Activated naive CD4-positive, alpha-beta T cell (primary cell): Measurements from ENCODE around the gene HBS1L.

ENCODE experiments used
- DNase-seq, 4 experiments: peaks; one replicate each; lab custom pipeline; 2025; lab: John Stamatoyannopoulos, UW

The HBS1L gene

GRCh38 chr6:135054569-135055498, at the start of gene HBS1L:
Gene HBS1L, minus strand, starts transcription at chr6:135054822. Its CDS starts 131 bp downstream, at chr6:135054691.
- peak; percentile 93 to 96 (median 94) for DNase-seq

GRCh38 chr6:135104199-135104598, 49.6 kb upstream of the HBS1L start:
- no peak for DNase-seq

- no peak for DNase-seq
Measured at GRCh38 chr6:135102191-135102590, 47.6 kb upstream of the HBS1L start.

GRCh38 chr6:135097172-135097571, 42.5 kb upstream of the HBS1L start:
- DNase-seq = no peak

GRCh38 chr6:135096403-135097130, 41.9 kb upstream of the HBS1L start:
- no peak for DNase-seq

GRCh38 chr6:135095716-135096115, 41.1 kb upstream of the HBS1L start:
- DNase-seq = no peak

GRCh38 chr6:135094403-135094821, 39.8 kb upstream of the HBS1L start:
- DNase-seq = no peak

- no peak for DNase-seq
Measured at GRCh38 chr6:135093578-135093977, 39.0 kb upstream of the HBS1L start.

GRCh38 chr6:135092724-135093123, 38.1 kb upstream of the HBS1L start:
- DNase-seq = no peak

GRCh38 chr6:135090819-135091218, 36.2 kb upstream of the HBS1L start:
- DNase-seq = no peak

GRCh38 chr6:135089901-135090300, 35.3 kb upstream of the HBS1L start:
- DNase-seq = no peak

- DNase-seq = no peak
Measured at GRCh38 chr6:135088818-135089809, 34.5 kb upstream of the HBS1L start.

GRCh38 chr6:135088281-135088680, 33.7 kb upstream of the HBS1L start:
- DNase-seq = no peak

- DNase-seq = peak in 1 of 4 experiments; percentile 12
Measured at GRCh38 chr6:135087803-135088202, 33.2 kb upstream of the HBS1L start.

GRCh38 chr6:135087403-135087802, 32.8 kb upstream of the HBS1L start:
- no peak for DNase-seq

GRCh38 chr6:135086414-135086764, 31.8 kb upstream of the HBS1L start:
- no peak for DNase-seq

- no peak for DNase-seq
Measured at GRCh38 chr6:135085700-135086413, 31.2 kb upstream of the HBS1L start.

- no peak for DNase-seq
Measured at GRCh38 chr6:135084916-135085269, 30.3 kb upstream of the HBS1L start.

GRCh38 chr6:135084001-135084915, 29.6 kb upstream of the HBS1L start:
- no peak for DNase-seq

- no peak for DNase-seq
Measured at GRCh38 chr6:135081966-135082365, 27.3 kb upstream of the HBS1L start.
